Keratinocyte (primary cell): ENCODE results near the gene RAPGEF1. TPM values are rescaled to one million over a fixed set of nuclear protein-coding genes. Genes with fewer than 3 reads are reported as not detected.
A peak's percentile ranks its signal among the peaks of the same experiment; 100 is the strongest.

Experiments
- DNase-seq: peaks from one replicate; pipeline ENCODE4 v3.0.0-alpha.2; 2011; ENCODE audit warnings: low read depth, missing footprints, low spot score
- FAIRE-seq: peaks from 2 replicates; lab custom pipeline; 2011; peaks lifted over from hg19 to GRCh38; lab: Jason Lieb, UNC
- H2AFZ ChIP-seq: 2 replicates; pipeline ENCODE4 v1.6.0; 2012; ENCODE audit warnings: low read length, control low read depth, inconsistent platforms; ENCODE audit not compliant: control insufficient read depth
- H3K27ac ChIP-seq: 2 replicates; pipeline ENCODE4 v1.5.1; 2011; ENCODE audit warnings: low read length; ENCODE audit not compliant: control insufficient read depth, insufficient read depth
- H3K27me3 ChIP-seq: 3 replicates; pipeline ENCODE4 v1.6.0; 2011; ENCODE audit warnings: low read length; ENCODE audit not compliant: control insufficient read depth, insufficient read depth; ENCODE audit errors: extremely low read depth
- H3K36me3 ChIP-seq, 2 experiments: 2 replicates in 1 of 2; 3 replicates in 1 of 2; pipeline ENCODE4 v1.5.1; 2011; ENCODE audit warnings: low read length in 2 of 2, mild to moderate bottlenecking in 1 of 2; ENCODE audit not compliant: control insufficient read depth in 2 of 2, insufficient read depth in 2 of 2; ENCODE audit errors: extremely low read depth in 1 of 2
- H3K4me1 ChIP-seq: 3 replicates; pipeline ENCODE4 v1.5.1; 2011; ENCODE audit warnings: low read length; ENCODE audit not compliant: control insufficient read depth, insufficient read depth; ENCODE audit errors: extremely low read depth
- H3K4me2 ChIP-seq: 3 replicates; pipeline ENCODE4 v1.6.0; 2011; ENCODE audit warnings: low read depth, low read length; ENCODE audit not compliant: control insufficient read depth, insufficient read depth; ENCODE audit errors: extremely low read depth
- H3K4me3 ChIP-seq, 3 experiments: fragments of 200-600 bp in 1 of 3; sonication (generic) in 1 of 3; 2 replicates in 2 of 3; 3 replicates in 1 of 3; pipeline ENCODE4 v1.5.1; 2011 to 2016; ENCODE audit warnings: low read length in 3 of 3, mild to moderate bottlenecking in 3 of 3, control low read depth in 2 of 3, inconsistent platforms in 1 of 3, low read depth in 1 of 3, mixed read lengths in 1 of 3, mixed run types in 1 of 3, moderate library complexity in 1 of 3; ENCODE audit not compliant: control insufficient read depth in 2 of 3, insufficient read depth in 2 of 3; ENCODE audit errors: extremely low read depth in 1 of 3
- H3K79me2 ChIP-seq: 2 replicates; pipeline ENCODE4 v1.6.0; 2012; ENCODE audit warnings: low read length; ENCODE audit not compliant: control insufficient read depth, insufficient read depth
- H3K9ac ChIP-seq: 3 replicates; pipeline ENCODE4 v1.6.0; 2011; ENCODE audit warnings: low read length; ENCODE audit not compliant: control insufficient read depth, insufficient read depth; ENCODE audit errors: extremely low read depth
- H3K9me1 ChIP-seq: 3 replicates; pipeline ENCODE4 v1.6.0; 2011; ENCODE audit warnings: low read length; ENCODE audit not compliant: control insufficient read depth, insufficient read depth; ENCODE audit errors: extremely low read depth
- H3K9me3 ChIP-seq: 2 replicates; pipeline ENCODE4 v1.5.1; 2012; ENCODE audit warnings: low read depth, low read length; ENCODE audit not compliant: control insufficient read depth
- H4K20me1 ChIP-seq: 3 replicates; pipeline ENCODE4 v1.6.0; 2011; ENCODE audit warnings: low read length; ENCODE audit not compliant: control insufficient read depth, insufficient read depth; ENCODE audit errors: extremely low read depth
- EZH2 ChIP-seq: IDR thresholded peaks from one replicate; pipeline ENCODE4 v1.6.1; 2012; ENCODE audit warnings: inconsistent platforms, mild to moderate bottlenecking, low read length, moderate library complexity
- dilution Hi-C: fragments of 300-500 bp; cut with MboI; formaldehyde crosslinking; loops from one replicate; pipeline ENCODE4 v1.7.0; 2020; ENCODE audit warnings: low sequenced_read_pairs; ENCODE audit not compliant: extremely low pct_ligation_motif_present
- polyA plus RNA-seq, 5 experiments: library from polyadenylated mRNA; depleted of rRNA in 3 of 5; stranded (reverse) in 3 of 5; stranded (forward) in 1 of 5; unstranded in 1 of 5; fragments of >200 nt; gene quantifications; 1 replicate in 1 of 5; 2 replicates in 3 of 5; 3 replicates in 1 of 5; pipeline versions ENCODE4 v1.2.1 to v1.2.3, GENCODE V29; 2011 to 2012; ENCODE audit warnings: missing spikeins in 2 of 5, low read depth in 1 of 5, low replicate concordance in 1 of 5
- TF ChIP-seq, protein P1 (sequence below), 3 experiments: IDR thresholded peaks in 1 of 3; conservative IDR thresholded peaks in 1 of 3; optimal IDR thresholded peaks in 1 of 3; 2 replicates in 2 of 3; 3 replicates in 1 of 3; pipeline versions ENCODE3 to v1.5.1; 2011; ENCODE audit warnings: low read length in 3 of 3, mild to moderate bottlenecking in 3 of 3, moderate library complexity in 2 of 3, control low read depth in 1 of 3, inconsistent platforms in 1 of 3; ENCODE audit not compliant: insufficient read depth in 2 of 3; ENCODE audit errors: extremely low read depth in 1 of 3

Gene RAPGEF1
- polyA plus RNA-seq, 1 donor (not counting 4 experiments of a cell fraction or from before 2014, with no cell fraction given): 18.5 TPM

DNA sequence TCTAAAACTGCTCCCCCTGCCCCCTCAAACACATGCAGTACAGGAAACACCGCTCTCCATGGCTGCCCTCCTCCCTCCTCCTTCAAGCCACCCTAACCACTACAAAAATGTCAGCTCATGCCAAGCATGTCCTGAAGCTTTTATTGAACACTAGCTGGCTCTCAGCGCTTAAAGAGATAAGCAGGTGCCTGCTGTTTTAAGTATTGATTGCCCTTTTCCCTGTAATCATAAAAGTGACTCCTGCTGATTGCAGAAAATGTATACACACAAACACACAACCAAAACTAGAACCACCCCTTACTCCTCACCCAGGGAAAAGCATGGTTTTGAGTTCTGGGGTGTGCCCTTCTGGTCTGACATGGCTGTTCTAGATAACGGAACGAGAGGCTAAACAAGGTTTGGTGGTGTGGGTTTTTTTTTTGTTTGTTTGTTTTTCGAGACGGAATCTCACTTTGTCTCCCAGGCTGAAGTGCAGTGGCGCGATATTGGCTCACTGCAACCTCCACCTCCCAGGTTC is 205.1 kb downstream of the RAPGEF1 start:
- H3K79me2 ChIP-seq: peaks cover 8% of the 10 kb centered on the region
- H2AFZ ChIP-seq: no peak overlapping the region
- TF ChIP-seq, protein P1, sequence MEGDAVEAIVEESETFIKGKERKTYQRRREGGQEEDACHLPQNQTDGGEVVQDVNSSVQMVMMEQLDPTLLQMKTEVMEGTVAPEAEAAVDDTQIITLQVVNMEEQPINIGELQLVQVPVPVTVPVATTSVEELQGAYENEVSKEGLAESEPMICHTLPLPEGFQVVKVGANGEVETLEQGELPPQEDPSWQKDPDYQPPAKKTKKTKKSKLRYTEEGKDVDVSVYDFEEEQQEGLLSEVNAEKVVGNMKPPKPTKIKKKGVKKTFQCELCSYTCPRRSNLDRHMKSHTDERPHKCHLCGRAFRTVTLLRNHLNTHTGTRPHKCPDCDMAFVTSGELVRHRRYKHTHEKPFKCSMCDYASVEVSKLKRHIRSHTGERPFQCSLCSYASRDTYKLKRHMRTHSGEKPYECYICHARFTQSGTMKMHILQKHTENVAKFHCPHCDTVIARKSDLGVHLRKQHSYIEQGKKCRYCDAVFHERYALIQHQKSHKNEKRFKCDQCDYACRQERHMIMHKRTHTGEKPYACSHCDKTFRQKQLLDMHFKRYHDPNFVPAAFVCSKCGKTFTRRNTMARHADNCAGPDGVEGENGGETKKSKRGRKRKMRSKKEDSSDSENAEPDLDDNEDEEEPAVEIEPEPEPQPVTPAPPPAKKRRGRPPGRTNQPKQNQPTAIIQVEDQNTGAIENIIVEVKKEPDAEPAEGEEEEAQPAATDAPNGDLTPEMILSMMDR (optimal IDR thresholded peaks at IDR 0.05 in 1 of 3, IDR thresholded peaks at IDR 0.05 in 1 of 3, conservative IDR thresholded peaks at IDR 0.05 in 1 of 3; ENCODE audit: extremely low read depth in 1 of 3, insufficient read depth in 2 of 3, low read length in 3 of 3): no peak
- TF ChIP-seq EZH2: no peak
- no peaks in the 10 kb centered on the region for H3K9me3 ChIP-seq
- H3K36me3 ChIP-seq: peaks cover 0 to 3% of the 10 kb centered on the region in 2 experiments
- no peaks in the 10 kb centered on the region for H3K9me1 ChIP-seq
- no peak overlapping the region for H3K4me2 ChIP-seq
- no peaks in the 10 kb centered on the region for H4K20me1 ChIP-seq
- peaks cover 11% of the 10 kb centered on the region for H3K4me1 ChIP-seq
- H3K9ac ChIP-seq: no peak overlapping the region
- H3K27ac ChIP-seq: no peak overlapping the region
- dilution Hi-C loops: no loop called here
- FAIRE-seq (no peak), DNase-seq (no peak)
- H3K4me3 ChIP-seq: no peak overlapping the region
- no peaks in the 10 kb centered on the region for H3K27me3 ChIP-seq

DNA sequence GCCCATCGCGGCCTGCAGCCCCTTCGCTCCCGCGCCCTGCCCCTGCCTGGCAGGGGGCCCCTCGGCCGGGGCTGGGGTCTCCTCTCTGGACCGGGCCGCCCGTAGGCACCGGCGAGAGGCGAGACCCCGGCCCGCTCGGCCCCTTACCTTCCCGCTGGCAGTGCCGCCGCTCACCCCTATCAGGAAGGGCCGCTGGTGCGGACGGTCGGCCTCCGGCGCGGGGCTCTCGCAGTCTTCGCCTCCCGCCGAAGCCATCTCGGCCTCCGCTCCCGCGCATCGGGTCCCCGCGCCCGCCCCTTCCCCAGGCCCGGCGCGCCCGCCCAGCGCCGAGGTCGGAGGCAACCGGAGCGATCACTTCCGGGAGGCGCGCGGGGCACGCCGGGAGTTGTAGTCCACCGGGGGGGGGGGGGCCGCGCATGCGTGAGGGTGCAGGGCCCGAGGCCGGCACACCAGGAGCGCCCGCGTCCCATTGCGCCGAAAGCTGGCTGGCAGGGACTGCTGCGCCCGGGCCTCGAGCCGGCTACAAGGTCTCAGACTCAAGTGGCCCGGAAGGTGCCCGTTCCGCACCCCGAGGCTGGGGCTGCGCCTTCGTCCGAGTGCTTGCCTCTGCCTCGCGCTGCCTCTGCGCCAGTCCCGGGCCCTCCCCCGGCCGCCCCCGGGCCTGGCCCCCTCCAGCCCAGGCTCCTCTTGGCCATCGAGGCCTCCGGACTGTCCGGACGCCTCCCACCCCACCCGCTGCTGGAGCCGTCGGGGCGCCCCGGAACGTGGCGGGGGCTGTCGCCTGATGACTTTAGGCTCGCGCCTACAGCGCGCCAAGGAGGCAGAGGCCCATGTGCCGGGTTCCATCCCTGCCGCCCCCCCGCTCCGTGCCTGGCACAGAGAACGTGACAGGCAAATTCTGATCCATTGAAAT is 208.7 kb downstream of the RAPGEF1 start, which contains the start of gene UCK1:
Gene UCK1, minus strand, starts transcription at position 344 of the 913 bp plus-strand sequence. Its CDS starts 89 bp downstream, at position 255.
- H3K27ac ChIP-seq: peak within 1 kb of the TSS; percentile 40
- no peaks in the 10 kb centered on the region for H3K27me3 ChIP-seq
- no peaks in the 10 kb centered on the region for H3K9me1 ChIP-seq
- peaks cover 8% of the 10 kb centered on the region for H3K79me2 ChIP-seq
- H3K9me3 ChIP-seq: no peaks in the 10 kb centered on the region
- peak within 1 kb of the TSS; percentile 77 for H3K9ac ChIP-seq
- no peaks in the 10 kb centered on the region for H4K20me1 ChIP-seq
- dilution Hi-C loops: no loop called here
- DNase-seq: peak; percentile 40
- H3K36me3 ChIP-seq: peaks cover 6 to 10% of the 10 kb centered on the region in 2 experiments
- peak within 1 kb of the TSS; percentile 95 for H3K4me2 ChIP-seq
- TF ChIP-seq, protein P1 (optimal IDR thresholded peaks at IDR 0.05 in 1 of 3, IDR thresholded peaks at IDR 0.05 in 1 of 3, conservative IDR thresholded peaks at IDR 0.05 in 1 of 3; ENCODE audit: extremely low read depth in 1 of 3, insufficient read depth in 2 of 3, low read length in 3 of 3): no peak
- TF ChIP-seq EZH2: no peak
- H2AFZ ChIP-seq: peak within 1 kb of the TSS; percentile 90
- no peak for FAIRE-seq
- H3K4me3 ChIP-seq: peak within 1 kb of the TSS; percentile 79 to 86 (median 84)
- H3K4me1 ChIP-seq: peaks cover 11% of the 10 kb centered on the region
